K562 (cell line): Measurements from ENCODE around the gene YPEL2. TPM values are rescaled to one million over a fixed set of nuclear protein-coding genes. Genes with fewer than 3 reads are reported as not detected.
"Not testable (repeated sequence)": the region's sequence is repeated elsewhere in the genome, so short reads cannot be mapped to it uniquely, and the experiment has no call there.

Experiments used
- ATAC-seq: fragments of 200-7000 bp; cut with Tn5 transposase; 3 replicates; pipeline ENCODE4 v1.9.1; 2020; ENCODE audit warnings: moderate library complexity
- BruUV-seq: library from RNA; stranded (reverse); fragments of 400-500 nt; replicated peaks from 2 replicates; lab custom pipeline; 2021; lab: Mats Ljungman, UMichigan
- CTCF ChIA-PET: fragments of 300-600 bp; formaldehyde crosslinking; extraction: SDS; loops from one replicate; lab custom pipeline; 2021; ENCODE audit warnings: low intra/inter-chr PET ratio; lab: Yijun Ruan, JAX
- POLR2A ChIA-PET: fragments of 300-600, 350-650 bp; sonication (Branson Sonifier 250); formaldehyde crosslinking; extraction: SDS; loops from one replicate; lab custom pipeline; 2021; ENCODE audit warnings: antibody characterized with exemption, inconsistent platforms; lab: Yijun Ruan, JAX
- DNase-seq, 4 experiments: peaks; one replicate each; pipeline versions ENCODE4 v3.0.0 to v3.0.0-alpha.2; 2011 to 2018; ENCODE audit warnings: low spot score in 3 of 4, mixed read lengths in 3 of 4; ENCODE audit errors: extremely low read depth in 1 of 4
- FAIRE-seq: peaks from 2 replicates; lab custom pipeline; 2011; peaks lifted over from hg19 to GRCh38; lab: Jason Lieb, UNC
- H2AFZ ChIP-seq: 2 replicates; pipeline ENCODE4 v1.6.0; 2011; ENCODE audit warnings: low read depth, low read length, control low read depth, inconsistent platforms
- H3K27ac ChIP-seq: fragments of 200-600 bp; 3 replicates; pipeline ENCODE4 v1.8.0; 2011; ENCODE audit warnings: low read depth, mild to moderate bottlenecking, control low read depth, inconsistent platforms, low read length, moderate library complexity, mixed read lengths; ENCODE audit errors: extremely low read depth
- H3K27me3 ChIP-seq, 2 experiments: fragments of 300-600 bp in 1 of 2; 2 replicates in 1 of 2; 3 replicates in 1 of 2; pipeline versions ENCODE4 v1.6.0 to v1.8.0; 2011; ENCODE audit warnings: inconsistent platforms in 2 of 2, low read length in 2 of 2, mild to moderate bottlenecking in 1 of 2, mixed read lengths in 1 of 2, moderate library complexity in 1 of 2; ENCODE audit not compliant: control insufficient read depth in 2 of 2, insufficient read depth in 2 of 2
- H3K36me3 ChIP-seq: fragments of 300-600 bp; 3 replicates; pipeline ENCODE4 v1.8.0; 2011; ENCODE audit warnings: mild to moderate bottlenecking, low read length, inconsistent platforms; ENCODE audit not compliant: control insufficient read depth, insufficient read depth
- H3K4me1 ChIP-seq, 2 experiments: fragments of 200-600 bp in 1 of 2; replicated peaks in 1 of 2; 2 replicates in 1 of 2; 3 replicates in 1 of 2; pipeline versions ENCODE4 v1.5.1 to v1.8.0; 2011; ENCODE audit warnings: inconsistent platforms in 2 of 2, low read length in 2 of 2, mild to moderate bottlenecking in 1 of 2, mixed read lengths in 1 of 2, moderate library complexity in 1 of 2; ENCODE audit not compliant: control insufficient read depth in 2 of 2, insufficient read depth in 2 of 2
- H3K4me2 ChIP-seq: 2 replicates; pipeline ENCODE4 v1.6.1; 2011; ENCODE audit warnings: low read length, control low read depth, inconsistent platforms, mixed read lengths; ENCODE audit not compliant: insufficient read depth
- H3K4me3 ChIP-seq: fragments of 200-600 bp; sonication (generic), shearing (Covaris generic); 2 replicates; pipeline ENCODE4 v1.5.1; 2016; ENCODE audit warnings: control low read depth, inconsistent platforms
- H3K79me2 ChIP-seq: fragments of 200-600 bp; 3 replicates; pipeline ENCODE4 v1.8.0; 2011; ENCODE audit warnings: low read length, inconsistent platforms; ENCODE audit not compliant: control insufficient read depth, insufficient read depth
- H3K9ac ChIP-seq, 2 experiments: 2 replicates each; pipeline versions ENCODE4 v1.6.0 to v1.6.1; 2011; ENCODE audit warnings: low read depth in 2 of 2, low read length in 2 of 2, control low read depth in 1 of 2, inconsistent platforms in 1 of 2, mild to moderate bottlenecking in 1 of 2, mixed read lengths in 1 of 2; ENCODE audit not compliant: insufficient read depth in 1 of 2
- H3K9me1 ChIP-seq: one replicate; pipeline ENCODE4 v1.6.0; 2011; ENCODE audit warnings: inconsistent platforms, mild to moderate bottlenecking, low read length, moderate library complexity; ENCODE audit not compliant: control insufficient read depth, insufficient read depth
- H3K9me3 ChIP-seq: replicated peaks from 2 replicates; pipeline ENCODE4 v1.5.1; 2011; ENCODE audit warnings: low read depth, low read length, inconsistent platforms; ENCODE audit not compliant: control insufficient read depth, insufficient read depth
- H4K20me1 ChIP-seq: replicated peaks from 2 replicates; pipeline ENCODE4 v1.6.1; 2011; ENCODE audit warnings: low read length, inconsistent platforms, mixed read lengths; ENCODE audit not compliant: control insufficient read depth, insufficient read depth
- FIP1L1 ChIP-seq: fragments of 200-400 bp; formaldehyde crosslinking; IDR thresholded peaks from 2 replicates; pipeline ENCODE4 v1.6.1; 2018; ENCODE audit warnings: mild to moderate bottlenecking, low read depth, low read length; ENCODE audit not compliant: poor library complexity, severe bottlenecking
- PBX2 ChIP-seq, 2 experiments: IDR thresholded peaks in 1 of 2; conservative IDR thresholded peaks in 1 of 2; 2 replicates each; pipeline ENCODE4 v1.6.1; 2016; ENCODE audit warnings: low read depth in 2 of 2, mild to moderate bottlenecking in 1 of 2, missing compliant biosample characterization in 1 of 2, missing genetic modification characterization in 1 of 2, moderate library complexity in 1 of 2
- SMAD4 ChIP-seq: fragments of 250-450 bp; sonication (Bioruptor Pico); conservative IDR thresholded peaks from 2 replicates; pipeline ENCODE4 v1.8.0; 2021; ENCODE audit warnings: inconsistent platforms, mild to moderate bottlenecking, moderate library complexity
- WGBS: fragments of 100-300 bp; shearing (Covaris generic); methylation state at CpG from one replicate; pipeline ENCODE4 v1.1.6; 2016; ENCODE audit warnings: low coverage, mixed read lengths; ENCODE audit not compliant: insufficient coverage; ENCODE audit errors: missing lambda C conversion rate; 5-methylcytosine and 5-hydroxymethylcytosine counted together
- in situ Hi-C: fragments of 300-500 bp; cut with MboI; formaldehyde crosslinking; loops from 4 replicates; pipeline ENCODE4 v1.15.0; 2018; ENCODE audit warnings: inconsistent platforms, mixed read lengths
- intact Hi-C: fragments of 100-400 bp; cut with micrococcal nuclease; formaldehyde crosslinking; loops from 2 replicates; pipeline ENCODE4 v1.14.2; 2022
- polyA plus RNA-seq, 8 experiments: library from polyadenylated mRNA; depleted of rRNA in 4 of 8; stranded (reverse) in 5 of 8; unstranded in 3 of 8; fragments of >200 nt; fragmentation: Nextera tagmentation in 2 of 8; fragmentation: Illumina TruSeq in 1 of 8; extraction: Ambion mirVana in 2 of 8; extraction: Trizol in 1 of 8; gene quantifications; 2 replicates each; pipeline versions ENCODE4 v1.2.1 to v1.2.3, GENCODE V29; 2011 to 2014; ENCODE audit warnings: inconsistent platforms in 1 of 8, missing spikeins in 1 of 8
- total RNA-seq, 7 experiments: library from RNA; depleted of rRNA in 6 of 7; stranded (reverse); fragments of >200 nt in 6 of 7; fragmentation: Illumina TruSeq in 2 of 7; extraction: Trizol in 2 of 7; gene quantifications; 2 replicates each; pipeline versions ENCODE4 v1.2.1 to v1.2.3, GENCODE V29; 2011 to 2021; ENCODE audit warnings: low replicate concordance in 1 of 7
- TF ChIP-seq, protein P1 (sequence below), 2 experiments: fragments of 450-650 bp; formaldehyde crosslinking in 1 of 2; IDR thresholded peaks; 2 replicates each; pipeline versions ENCODE4 v1.4.0 to v1.6.1; 2014 to 2020; ENCODE audit warnings: mild to moderate bottlenecking in 2 of 2, borderline replicate concordance in 1 of 2, low read depth in 1 of 2

Gene YPEL2
- total and polyA plus RNA-seq, 9 of the 15 experiments (the other 6 are each of a cell fraction or from before 2014, with no cell fraction given), result 0.11 to 2.4 (median 0.47) TPM

DNA sequence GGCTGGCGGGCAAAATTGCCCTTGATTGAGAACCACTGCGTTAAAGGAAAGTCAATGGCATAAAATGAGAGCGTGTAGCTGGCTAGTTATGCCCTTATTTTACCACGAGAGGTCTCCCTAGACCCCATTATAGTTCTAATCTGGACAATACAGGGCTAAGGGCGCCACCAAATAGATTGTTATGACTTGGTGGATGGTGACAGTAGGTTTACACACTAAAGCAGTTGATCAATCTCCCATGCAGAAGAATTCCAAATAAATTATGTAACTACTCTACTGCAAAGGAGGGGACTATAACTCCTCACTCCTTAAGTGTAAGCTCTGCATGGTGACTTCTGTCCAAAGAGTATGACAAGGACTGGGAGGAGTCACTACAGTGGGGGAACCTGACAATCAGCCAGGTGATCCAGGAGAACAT, 20.4 kb upstream of the YPEL2 start (continued):
- TF ChIP-seq, protein P1, sequence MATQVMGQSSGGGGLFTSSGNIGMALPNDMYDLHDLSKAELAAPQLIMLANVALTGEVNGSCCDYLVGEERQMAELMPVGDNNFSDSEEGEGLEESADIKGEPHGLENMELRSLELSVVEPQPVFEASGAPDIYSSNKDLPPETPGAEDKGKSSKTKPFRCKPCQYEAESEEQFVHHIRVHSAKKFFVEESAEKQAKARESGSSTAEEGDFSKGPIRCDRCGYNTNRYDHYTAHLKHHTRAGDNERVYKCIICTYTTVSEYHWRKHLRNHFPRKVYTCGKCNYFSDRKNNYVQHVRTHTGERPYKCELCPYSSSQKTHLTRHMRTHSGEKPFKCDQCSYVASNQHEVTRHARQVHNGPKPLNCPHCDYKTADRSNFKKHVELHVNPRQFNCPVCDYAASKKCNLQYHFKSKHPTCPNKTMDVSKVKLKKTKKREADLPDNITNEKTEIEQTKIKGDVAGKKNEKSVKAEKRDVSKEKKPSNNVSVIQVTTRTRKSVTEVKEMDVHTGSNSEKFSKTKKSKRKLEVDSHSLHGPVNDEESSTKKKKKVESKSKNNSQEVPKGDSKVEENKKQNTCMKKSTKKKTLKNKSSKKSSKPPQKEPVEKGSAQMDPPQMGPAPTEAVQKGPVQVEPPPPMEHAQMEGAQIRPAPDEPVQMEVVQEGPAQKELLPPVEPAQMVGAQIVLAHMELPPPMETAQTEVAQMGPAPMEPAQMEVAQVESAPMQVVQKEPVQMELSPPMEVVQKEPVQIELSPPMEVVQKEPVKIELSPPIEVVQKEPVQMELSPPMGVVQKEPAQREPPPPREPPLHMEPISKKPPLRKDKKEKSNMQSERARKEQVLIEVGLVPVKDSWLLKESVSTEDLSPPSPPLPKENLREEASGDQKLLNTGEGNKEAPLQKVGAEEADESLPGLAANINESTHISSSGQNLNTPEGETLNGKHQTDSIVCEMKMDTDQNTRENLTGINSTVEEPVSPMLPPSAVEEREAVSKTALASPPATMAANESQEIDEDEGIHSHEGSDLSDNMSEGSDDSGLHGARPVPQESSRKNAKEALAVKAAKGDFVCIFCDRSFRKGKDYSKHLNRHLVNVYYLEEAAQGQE (IDR thresholded peaks at IDR 0.05; ENCODE audit: borderline replicate concordance), result peak; percentile 90
- TF ChIP-seq, protein P1 (CRISPR knock-in tag; IDR thresholded peaks at IDR 0.05; ENCODE audit: low read depth), result no peak
- no peak for TF ChIP-seq PBX2 (CRISPR knock-in tag; IDR thresholded peaks at IDR 0.05; ENCODE audit: low read depth)
- 0 out of 2 replicates have a peak, but pooled peaks have one; percentile 6 for TF ChIP-seq PBX2 (tag; conservative IDR thresholded peaks at IDR 0.05; ENCODE audit: low read depth)
- TF ChIP-seq SMAD4 (CRISPR knock-in tag), result peak; percentile 42; the same call in 1 of the 2 replicates
- no peak for TF ChIP-seq FIP1L1

DNA sequence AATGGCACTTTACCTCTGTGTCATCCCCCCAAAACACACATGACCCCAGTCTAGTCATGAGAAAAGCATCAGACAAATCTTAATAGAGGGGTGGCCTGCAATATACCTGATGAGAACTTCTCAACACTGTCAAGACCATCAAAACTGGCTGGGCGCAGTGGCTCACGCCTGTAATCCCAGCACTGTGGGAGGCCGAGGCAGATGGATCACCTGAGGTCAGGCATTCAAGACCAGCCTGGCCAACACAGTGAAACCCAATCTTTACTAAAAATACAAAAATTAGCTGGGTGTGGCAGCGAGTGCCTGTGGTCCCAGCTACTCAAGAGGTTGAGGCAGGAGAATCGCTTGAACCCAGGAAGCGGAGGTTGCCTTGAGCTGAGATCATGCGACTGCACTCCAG, 19.9 kb upstream of the YPEL2 start:
- intact Hi-C loops (loop anchor here (1.0 to 2.0 kb wide), 3 partner anchors 91 to 247 kb away; partner anchors contain the start of gene GDPD1), in situ Hi-C loops (loop anchor here (5.0 to 10.0 kb wide), 2 partner anchors 126 to 723 kb away; no protein-coding TSS in a partner anchor)
- ATAC-seq, H3K4me1 ChIP-seq, H3K79me2 ChIP-seq, H3K36me3 ChIP-seq, H3K9me3 ChIP-seq, H3K4me2 ChIP-seq, BruUV-seq, H4K20me1 ChIP-seq, H3K27ac ChIP-seq, H3K9me1 ChIP-seq, H2AFZ ChIP-seq, H3K4me3 ChIP-seq, H3K9ac ChIP-seq, H3K27me3 ChIP-seq, FAIRE-seq, DNase-seq: not testable (repeated sequence)
- ChIA-PET POLR2A (interaction anchor here (0.8 to 1.5 kb wide), 3 partner anchors 15 to 554 kb away, joined by 3 to 5 read pairs (median 3); no protein-coding TSS in a partner anchor), CTCF (interaction anchor here (0.7 to 2.1 kb wide), 5 partner anchors 128 to 210 kb away, joined by 3 to 15 read pairs (median 7); no protein-coding TSS in a partner anchor)
- WGBS, result 46% methylated on average over 7 of the region's 7 CpGs
